Ovary (tissue), 9 donors: Measurements from ENCODE around the gene SFXN1. TPM values are rescaled to one million over a fixed set of nuclear protein-coding genes. Genes with fewer than 3 reads are reported as not detected.
"Not testable (repeated sequence)": the region's sequence is repeated elsewhere in the genome, so short reads cannot be mapped to it uniquely, and the experiment has no call there.

ENCODE experiments used
- DNase-seq, 5 donors: peaks; one replicate each; pipeline ENCODE4 v3.0.0-alpha.2; 2019 to 2020
- H3K27ac ChIP-seq, 2 donors: fragments of 200-600 bp; one replicate each; pipeline versions ENCODE4 v1.5.1 to v1.8.0; 2019 to 2022
- H3K27me3 ChIP-seq: fragments of 200-600 bp; one replicate; pipeline ENCODE4 v1.8.0; 2022
- H3K36me3 ChIP-seq: fragments of 200-600 bp; sonication (generic); one replicate; pipeline ENCODE4 v1.5.1; 2019
- H3K4me1 ChIP-seq: one replicate; pipeline ENCODE4 v1.8.1; 2013; ENCODE audit warnings: mild to moderate bottlenecking, moderate library complexity; ENCODE audit not compliant: insufficient read depth
- H3K4me3 ChIP-seq: fragments of 200-600 bp; sonication (generic); one replicate; pipeline ENCODE4 v1.5.1; 2017
- H3K9me3 ChIP-seq, 2 donors: fragments of 200-600 bp in 1 of 2; sonication (generic) in 1 of 2; one replicate each; pipeline versions ENCODE4 v1.5.1 to v1.8.1; 2013 to 2019; ENCODE audit warnings: mild to moderate bottlenecking in 1 of 2, moderate library complexity in 1 of 2
- CTCF ChIP-seq, 3 donors: fragments of 450-650 bp in 2 of 3; fragments of 200-600 bp in 1 of 3; IDR thresholded peaks; one replicate each; pipeline versions ENCODE4 v1.5.1 to v1.8.0; 2016 to 2022; ENCODE audit warnings: antibody characterized with exemption in 3 of 3, mild to moderate bottlenecking in 1 of 3
- EP300 ChIP-seq: sonication (generic); formaldehyde crosslinking; IDR thresholded peaks from one replicate; pipeline ENCODE4 v1.6.1; 2017; ENCODE audit warnings: antibody characterized with exemption
- POLR2A ChIP-seq: fragments of 450-650 bp; IDR thresholded peaks from one replicate; pipeline ENCODE4 v1.6.1; 2017; ENCODE audit warnings: antibody characterized with exemption, mild to moderate bottlenecking, moderate library complexity
- WGBS, 3 donors: extraction: QIAGEN DNeasy Blood & Tissue Kit in 1 of 3; methylation state at CpG; one replicate each; pipeline versions ENCODE4 v1.1.5 to v1.1.7; 2013 to 2017; 5-methylcytosine and 5-hydroxymethylcytosine counted together
- intact Hi-C, 4 donors: fragments of 100-400 bp; cut with DNase I; formaldehyde crosslinking; loops; one replicate each; pipeline versions ENCODE4 v1.11.0 to v1.15.1; 2022 to 2023
- polyA plus RNA-seq, 2 donors: library from polyadenylated mRNA; stranded (reverse); fragments of 200-250 nt in 1 of 2; fragments of 350-450 nt in 1 of 2; fragmentation: Illumina TruSeq in 1 of 2; extraction: RNeasy Lipid Tissue Mini Kit (QIAGEN cat#74804) in 1 of 2; gene quantifications; one replicate each; pipeline ENCODE4 v1.2.3, GENCODE V29; 2013 to 2014
- total RNA-seq, 7 donors: library from RNA; depleted of rRNA in 2 of 7; stranded (reverse); fragments of >200 nt in 2 of 7; fragmentation: NEBNext Ultra II Directional in 3 of 7; extraction: Animal tissue kit (Norgen Biotek cat#: 25700) in 3 of 7; gene quantifications; one replicate each; pipeline versions ENCODE4 v1.1.0 to v1.2.4, GENCODE V29; 2016 to 2023
- donor health status: DM: no; HTN: no; CAD: no; lungs with moderate emphysema.
- donor health status: DM: no; HTN: no; CAD: no.
- donor health status: Bipolar disorder and iron deficiency.
- donor health status: DM: yes; HTN: yes; CAD: no.
- donor health status: DM: no; HTN: no; CAD: no.
- donor health status: DM: yes; HTN: yes; CAD: no.

SFXN1 gene
- total and polyA plus RNA-seq, 9 donors, result 9.6 to 50.6 (median 31.4) TPM

GRCh38 chr5:175443514-175444059 is 34.8 kb upstream of the SFXN1 start:
- TF ChIP-seq POLR2A, result no peak
- no peak for TF ChIP-seq EP300
- no peak for TF ChIP-seq CTCF (IDR thresholded peaks at IDR 0.05)
- intact Hi-C loops, result loop anchor here in 1 of 4 donors (10.0 kb wide), 1 partner anchor 489 kb away; no protein-coding TSS in a partner anchor
- no peak for DNase-seq
- Histone ChIP-seq H3K36me3 (no peaks in the 10 kb centered on the region), H3K27me3 (no peaks in the 10 kb centered on the region), H3K4me3 (no peak overlapping the region), H3K4me1 (no peaks in the 10 kb centered on the region), H3K27ac (no peak overlapping the region), H3K9me3 (no peaks in the 10 kb centered on the region)
- WGBS, 3 donors, result 2 to 4% (median 4%) methylated on average over 24 to 29 of the region's 29 CpGs

- Histone ChIP-seq H3K4me3 (no peak within 1 kb of the TSS), H3K36me3 (no peaks in the 10 kb centered on the region)
- intact Hi-C loops, result loop anchor here in 1 of 4 donors (10.0 kb wide), 1 partner anchor 489 kb away; no protein-coding TSS in a partner anchor
These were observed 34.1 kb upstream of the SFXN1 start, which contains the start of gene DRD1 for GRCh38 chr5:175444060-175444904. Gene DRD1, minus strand, starts transcription at chr5:175444182. Its CDS starts 1,083 bp downstream, at chr5:175443099.

GRCh38 chr5:175444905-175445456 is 33.4 kb upstream of the SFXN1 start:
- Histone ChIP-seq H3K9me3 (no peaks in the 10 kb centered on the region), H3K27ac (no peak overlapping the region), H3K4me3 (no peak overlapping the region), H3K4me1 (no peaks in the 10 kb centered on the region), H3K36me3 (no peaks in the 10 kb centered on the region), H3K27me3 (no peaks in the 10 kb centered on the region)
- intact Hi-C loops, result loop anchor here in 2 of 4 donors (5.0 to 10.0 kb wide), 2 partner anchors 490 to 493 kb away; no protein-coding TSS in a partner anchor
- TF ChIP-seq CTCF (IDR thresholded peaks at IDR 0.05) (no peak), EP300 (no peak), POLR2A (no peak)
- 18 to 24% (median 20%) methylated on average over 37 of the region's 37 CpGs for WGBS, 3 donors
- no peak for DNase-seq

More at GRCh38 chr5:175444060-175444904, 34.1 kb upstream of the SFXN1 start, which contains the start of gene DRD1:
- Histone ChIP-seq H3K27me3 (no peaks in the 10 kb centered on the region), H3K9me3 (no peaks in the 10 kb centered on the region), H3K4me1 (no peaks in the 10 kb centered on the region), H3K27ac (no peak within 1 kb of the TSS)
- 1 to 2% (median 1%) methylated on average over 25 to 91 of the region's 91 CpGs for WGBS, 3 donors
- no peak for DNase-seq
- TF ChIP-seq POLR2A, result no peak
- TF ChIP-seq EP300, result no peak
- no peak for TF ChIP-seq CTCF (IDR thresholded peaks at IDR 0.05)

- not testable (repeated sequence) for H3K27ac ChIP-seq, H3K4me3 ChIP-seq, H3K4me1 ChIP-seq, H3K36me3 ChIP-seq, H3K9me3 ChIP-seq, DNase-seq, H3K27me3 ChIP-seq
- intact Hi-C loops, result loop anchor here in 2 of 4 donors (5.0 to 10.0 kb wide), 2 partner anchors 492 to 494 kb away; no protein-coding TSS in a partner anchor
- 66 to 77% (median 72%) methylated on average over 14 of the region's 14 CpGs for WGBS, 3 donors
These were observed 32.0 kb upstream of the SFXN1 start for GRCh38 chr5:175446378-175446777.
